Caco-2 (cell line): ENCODE measurements around the gene AGPAT3. TPM values are rescaled to one million over a fixed set of nuclear protein-coding genes. Genes with fewer than 3 reads are reported as not detected.

ENCODE experiments used
- BruUV-seq: library from RNA; stranded (reverse); fragments of 400-500 nt; replicated peaks from 2 replicates; lab custom pipeline; 2021; lab: Mats Ljungman, UMichigan
- CTCF ChIA-PET: fragments of 300-600 bp; sonication (Branson Sonifier 250); formaldehyde crosslinking; loops from one replicate; lab custom pipeline; 2022; ENCODE audit warnings: antibody characterized with exemption; lab: Charles Lee
- POLR2A ChIA-PET: fragments of 300-600 bp; sonication (Branson Sonifier 250); formaldehyde crosslinking; loops from one replicate; lab custom pipeline; 2022; ENCODE audit warnings: antibody characterized with exemption; lab: Charles Lee
- DNase-seq, 2 experiments: peaks; one replicate each; pipeline versions ENCODE4 v3.0.0 to v3.0.0-alpha.2; 2020 to 2022
- H3K27me3 ChIP-seq: replicated peaks from 2 replicates; pipeline ENCODE4 v1.6.0; 2011; ENCODE audit warnings: low read length; ENCODE audit not compliant: control insufficient read depth, insufficient read depth
- H3K36me3 ChIP-seq: 2 replicates; pipeline ENCODE4 v1.5.1; 2011; ENCODE audit warnings: low read length; ENCODE audit not compliant: control insufficient read depth, insufficient read depth
- H3K4me1 ChIP-seq: fragments of 250-450 bp; sonication (Bioruptor Pico); 2 replicates; pipeline ENCODE4 v1.5.1; 2020; ENCODE audit warnings: mild to moderate bottlenecking
- H3K4me3 ChIP-seq: 2 replicates; pipeline ENCODE4 v1.5.1; 2011; ENCODE audit warnings: low read depth, mild to moderate bottlenecking, control low read depth, low read length
- H3K9me3 ChIP-seq: fragments of 250-450 bp; sonication (Bioruptor Pico); 2 replicates; pipeline ENCODE4 v1.5.1; 2020; ENCODE audit warnings: mild to moderate bottlenecking, moderate library complexity
- H3K27ac Mint-ChIP-seq: one replicate; pipeline ENCODE4 v1.8.0; 2022; ENCODE audit warnings: mixed read lengths; ENCODE audit not compliant: unreplicated experiment
- H3K27me3 Mint-ChIP-seq: one replicate; pipeline ENCODE4 v1.8.0; 2022; ENCODE audit warnings: mixed read lengths; ENCODE audit not compliant: insufficient read depth, unreplicated experiment
- H3K36me3 Mint-ChIP-seq: one replicate; pipeline ENCODE4 v1.8.0; 2022; ENCODE audit warnings: mild to moderate bottlenecking, mixed read lengths; ENCODE audit not compliant: insufficient read depth, unreplicated experiment
- H3K4me1 Mint-ChIP-seq: one replicate; pipeline ENCODE4 v1.8.0; 2022; ENCODE audit warnings: low read depth, mixed read lengths; ENCODE audit not compliant: unreplicated experiment
- H3K4me3 Mint-ChIP-seq: one replicate; pipeline ENCODE4 v1.8.0; 2022; ENCODE audit warnings: mild to moderate bottlenecking, moderate library complexity, mixed read lengths; ENCODE audit not compliant: unreplicated experiment
- H3K9me3 Mint-ChIP-seq: one replicate; pipeline ENCODE4 v1.8.0; 2022; ENCODE audit warnings: mixed read lengths; ENCODE audit not compliant: unreplicated experiment
- intact Hi-C: fragments of 100-400 bp; cut with micrococcal nuclease; formaldehyde crosslinking; loops from one replicate; pipeline ENCODE4 v1.10.0; 2022; ENCODE audit not compliant: unreplicated experiment
- total RNA-seq: library from RNA; stranded (reverse); gene quantifications from 2 replicates; pipeline ENCODE4 v1.2.3, GENCODE V29; 2022
- TF ChIP-seq, protein P1 (sequence below), 2 experiments: fragments of 200-600 bp in 1 of 2; IDR thresholded peaks; 1 replicate in 1 of 2; 2 replicates in 1 of 2; pipeline versions ENCODE4 v1.5.1 to v1.8.0; 2011 to 2022; ENCODE audit warnings: antibody characterized with exemption in 1 of 2, control low read depth in 1 of 2, inconsistent platforms in 1 of 2, low read depth in 1 of 2, low read length in 1 of 2, mild to moderate bottlenecking in 1 of 2, moderate library complexity in 1 of 2; ENCODE audit not compliant: insufficient read depth in 1 of 2, severe bottlenecking in 1 of 2, unreplicated experiment in 1 of 2

AGPAT3 gene
- total RNA-seq, 1 experiment from 2014 or later: 61.8 TPM

DNA sequence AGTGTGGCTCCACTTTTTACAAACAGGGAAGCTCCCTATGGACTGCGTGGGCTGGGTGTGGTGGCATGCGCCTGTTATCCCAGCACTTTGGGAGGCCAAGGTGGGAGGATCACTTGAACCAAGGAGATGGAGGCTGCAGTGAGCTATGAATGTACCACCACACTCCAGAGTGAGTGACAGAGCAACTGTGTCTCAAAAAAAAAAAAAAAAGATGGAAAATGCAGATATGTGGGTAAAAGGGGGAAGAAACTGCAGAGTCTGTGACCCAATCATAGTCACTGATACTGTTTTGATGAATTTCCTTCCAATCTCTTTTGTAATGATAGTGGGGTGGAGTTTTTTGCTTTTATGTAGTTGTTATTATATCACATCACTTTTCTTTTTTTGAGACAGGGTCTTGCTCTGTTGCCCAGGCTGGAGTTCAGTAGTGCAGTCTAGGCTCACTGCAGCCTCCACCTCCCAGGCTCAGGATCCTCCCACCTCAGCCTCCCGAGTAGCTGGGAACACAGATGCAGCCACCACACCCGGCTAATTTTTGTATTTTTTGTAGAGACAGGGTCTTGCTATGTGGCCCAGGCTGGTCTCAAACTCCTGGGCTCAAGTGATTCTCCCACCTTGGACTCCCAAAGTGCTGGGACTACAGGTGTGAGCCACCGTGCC lies 138.4 kb downstream of the AGPAT3 start:
- peaks cover 3% of the 10 kb centered on the region for H3K36me3 Mint-ChIP-seq
- POLR2A ChIA-PET: no interaction called here
- H3K27ac Mint-ChIP-seq: no peak overlapping the region
- CTCF ChIA-PET: interaction anchor here (0.7 kb wide), 1 partner anchor 64 kb away, joined by 5 read pairs; no protein-coding TSS in a partner anchor
- H3K27me3 ChIP-seq: no peaks in the 10 kb centered on the region
- H3K4me3 ChIP-seq: no peak overlapping the region
- TF ChIP-seq, protein P1, sequence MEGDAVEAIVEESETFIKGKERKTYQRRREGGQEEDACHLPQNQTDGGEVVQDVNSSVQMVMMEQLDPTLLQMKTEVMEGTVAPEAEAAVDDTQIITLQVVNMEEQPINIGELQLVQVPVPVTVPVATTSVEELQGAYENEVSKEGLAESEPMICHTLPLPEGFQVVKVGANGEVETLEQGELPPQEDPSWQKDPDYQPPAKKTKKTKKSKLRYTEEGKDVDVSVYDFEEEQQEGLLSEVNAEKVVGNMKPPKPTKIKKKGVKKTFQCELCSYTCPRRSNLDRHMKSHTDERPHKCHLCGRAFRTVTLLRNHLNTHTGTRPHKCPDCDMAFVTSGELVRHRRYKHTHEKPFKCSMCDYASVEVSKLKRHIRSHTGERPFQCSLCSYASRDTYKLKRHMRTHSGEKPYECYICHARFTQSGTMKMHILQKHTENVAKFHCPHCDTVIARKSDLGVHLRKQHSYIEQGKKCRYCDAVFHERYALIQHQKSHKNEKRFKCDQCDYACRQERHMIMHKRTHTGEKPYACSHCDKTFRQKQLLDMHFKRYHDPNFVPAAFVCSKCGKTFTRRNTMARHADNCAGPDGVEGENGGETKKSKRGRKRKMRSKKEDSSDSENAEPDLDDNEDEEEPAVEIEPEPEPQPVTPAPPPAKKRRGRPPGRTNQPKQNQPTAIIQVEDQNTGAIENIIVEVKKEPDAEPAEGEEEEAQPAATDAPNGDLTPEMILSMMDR (IDR thresholded peaks at IDR 0.05; ENCODE audit: insufficient read depth in 1 of 2, low read depth in 1 of 2, low read length in 1 of 2, severe bottlenecking in 1 of 2, unreplicated experiment in 1 of 2): no peak
- intact Hi-C loops: no loop called here
- no peaks in the 10 kb centered on the region for H3K4me1 Mint-ChIP-seq
- H3K36me3 ChIP-seq: no peaks in the 10 kb centered on the region
- H3K27me3 Mint-ChIP-seq: peaks cover 3% of the 10 kb centered on the region
- H3K4me1 ChIP-seq: no peaks in the 10 kb centered on the region
- no TSS peak for BruUV-seq
- no peak overlapping the region for H3K4me3 Mint-ChIP-seq
- H3K9me3 Mint-ChIP-seq: no peaks in the 10 kb centered on the region
- no peaks in the 10 kb centered on the region for H3K9me3 ChIP-seq
- no peak for DNase-seq

DNA sequence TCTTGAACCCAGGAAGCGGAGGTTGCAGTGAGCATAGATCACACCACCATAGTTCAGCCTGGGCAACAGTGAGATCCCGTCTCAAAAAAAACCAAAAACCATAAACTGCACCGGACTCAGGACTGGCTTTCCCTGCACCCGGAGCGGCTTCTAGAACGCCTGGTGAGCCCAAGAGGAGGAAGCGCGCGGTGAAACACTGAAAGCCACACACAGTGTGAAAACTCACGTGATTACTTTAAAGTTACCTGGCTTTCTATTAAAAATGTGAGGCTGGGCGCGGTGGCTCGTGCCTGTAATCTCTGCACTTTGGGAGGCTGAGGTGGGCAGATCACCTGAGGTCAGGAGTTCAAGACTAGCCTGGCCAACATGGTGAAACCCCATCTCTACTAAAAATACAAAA lies 140.0 kb downstream of the AGPAT3 start:
- H3K36me3 Mint-ChIP-seq: peaks cover 6% of the 10 kb centered on the region
- TF ChIP-seq, protein P1 (IDR thresholded peaks at IDR 0.05; ENCODE audit: insufficient read depth in 1 of 2, low read depth in 1 of 2, low read length in 1 of 2, severe bottlenecking in 1 of 2, unreplicated experiment in 1 of 2): no peak
- H3K4me3 ChIP-seq: no peak overlapping the region
- DNase-seq: no peak
- H3K27me3 ChIP-seq: no peaks in the 10 kb centered on the region
- H3K27ac Mint-ChIP-seq: no peak overlapping the region
- ChIA-PET POLR2A (no interaction called here), CTCF (no interaction called here)
- H3K4me1 Mint-ChIP-seq: no peaks in the 10 kb centered on the region
- H3K9me3 ChIP-seq: no peaks in the 10 kb centered on the region
- no peaks in the 10 kb centered on the region for H3K4me1 ChIP-seq
- H3K27me3 Mint-ChIP-seq: no peaks in the 10 kb centered on the region
- H3K4me3 Mint-ChIP-seq: no peak overlapping the region
- no peaks in the 10 kb centered on the region for H3K36me3 ChIP-seq
- no peaks in the 10 kb centered on the region for H3K9me3 Mint-ChIP-seq
- no TSS peak for BruUV-seq
- intact Hi-C loops: no loop called here

DNA sequence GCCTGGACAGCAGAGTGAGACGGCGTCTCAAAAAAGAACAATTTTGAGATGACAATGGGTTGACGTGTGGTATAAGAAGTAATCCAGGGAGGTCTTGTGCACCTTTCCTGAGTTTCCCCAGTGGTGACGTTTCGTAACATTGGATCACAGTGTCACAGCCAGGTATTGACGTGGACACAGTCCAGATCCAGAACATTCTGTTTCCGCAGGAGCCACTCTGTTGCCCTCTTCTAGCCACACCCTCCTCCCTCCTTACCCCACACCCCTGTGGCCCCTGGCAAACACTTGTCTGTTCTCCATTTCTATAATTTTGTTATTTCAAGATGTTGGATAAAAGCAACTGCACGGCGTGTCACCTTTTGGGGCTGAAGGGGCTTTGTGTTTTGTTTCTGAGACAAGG lies 140.6 kb downstream of the AGPAT3 start:
- no peaks in the 10 kb centered on the region for H3K27me3 ChIP-seq
- no TSS peak for BruUV-seq
- H3K4me3 Mint-ChIP-seq: no peak overlapping the region
- no peaks in the 10 kb centered on the region for H3K27me3 Mint-ChIP-seq
- H3K9me3 ChIP-seq: no peaks in the 10 kb centered on the region
- peaks cover 6% of the 10 kb centered on the region for H3K36me3 Mint-ChIP-seq
- no peaks in the 10 kb centered on the region for H3K9me3 Mint-ChIP-seq
- ChIA-PET CTCF (no interaction called here), POLR2A (no interaction called here)
- no peaks in the 10 kb centered on the region for H3K4me1 ChIP-seq
- no peaks in the 10 kb centered on the region for H3K36me3 ChIP-seq
- TF ChIP-seq, protein P1 (IDR thresholded peaks at IDR 0.05; ENCODE audit: insufficient read depth in 1 of 2, low read depth in 1 of 2, low read length in 1 of 2, severe bottlenecking in 1 of 2, unreplicated experiment in 1 of 2): no peak
- H3K27ac Mint-ChIP-seq: no peak overlapping the region
- H3K4me1 Mint-ChIP-seq: no peaks in the 10 kb centered on the region
- no peak overlapping the region for H3K4me3 ChIP-seq
- intact Hi-C loops: no loop called here
- DNase-seq: no peak
